ENCODE results near the gene TMEM209.

The TMEM209 gene

GRCh38 chr7:130223646-130224045, 18.4 kb upstream of the TMEM209 start:
- Histone ChIP-seq H3K9me2 (replicated peaks; ENCODE audit: control insufficient read depth, low read length) (no peaks in the 10 kb centered on the region), H3K27me3 (ENCODE audit: control insufficient read depth, low read length) (0 out of 2 replicates have a peak, but pooled peaks cover 3% of the 10 kb centered on the region), H3K79me2 (ENCODE audit: control insufficient read depth, low read length) (no peaks in the 10 kb centered on the region), H3K27ac (ENCODE audit: low read depth, low read length) (no peak overlapping the region), H4K20me1 (ENCODE audit: control insufficient read depth, insufficient read depth, low read depth, low read length) (no peaks in the 10 kb centered on the region), H3K9me3 (ENCODE audit: control insufficient read depth, insufficient read depth, low read length) (no peaks in the 10 kb centered on the region), H3K4me3 (ENCODE audit: low read length) (no peak overlapping the region), H3K4me1 (ENCODE audit: control insufficient read depth, low read length) (no peaks in the 10 kb centered on the region), H3K36me3 (ENCODE audit: control insufficient read depth, low read length) (no peaks in the 10 kb centered on the region), H3F3A (ENCODE audit: control insufficient read depth, insufficient read depth) (no peaks in the 10 kb centered on the region), H3K4me2 (ENCODE audit: low read length) (no peak overlapping the region)
- TF ChIP-seq EZH2phosphoT487 (IDR thresholded peaks at IDR 0.05; ENCODE audit: borderline replicate concordance, low read length): no peak
- TF ChIP-seq CTCF (IDR thresholded peaks at IDR 0.05; ENCODE audit: low read depth, low read length, poor library complexity, severe bottlenecking): no peak

GRCh38 chr7:130221746-130222145, 16.5 kb upstream of the TMEM209 start:
- H3K4me1 ChIP-seq (ENCODE audit: control insufficient read depth, low read length): no peaks in the 10 kb centered on the region
- no peaks in the 10 kb centered on the region for H3K36me3 ChIP-seq (ENCODE audit: control insufficient read depth, low read length)
- H3K27me3 ChIP-seq (ENCODE audit: control insufficient read depth, low read length): 0 out of 2 replicates have a peak, but pooled peaks cover 3% of the 10 kb centered on the region
- H3K4me2 ChIP-seq (ENCODE audit: low read length): no peak overlapping the region
- no peak for TF ChIP-seq CTCF (IDR thresholded peaks at IDR 0.05; ENCODE audit: low read depth, low read length, poor library complexity, severe bottlenecking)
- TF ChIP-seq EZH2phosphoT487 (IDR thresholded peaks at IDR 0.05; ENCODE audit: borderline replicate concordance, low read length): no peak
- H3K9me2 ChIP-seq (replicated peaks; ENCODE audit: control insufficient read depth, low read length): no peaks in the 10 kb centered on the region
- no peak overlapping the region for H3K27ac ChIP-seq (ENCODE audit: low read depth, low read length)
- H3K4me3 ChIP-seq (ENCODE audit: low read length): no peak overlapping the region
- no peaks in the 10 kb centered on the region for H3F3A ChIP-seq (ENCODE audit: control insufficient read depth, insufficient read depth)
- no peaks in the 10 kb centered on the region for H3K79me2 ChIP-seq (ENCODE audit: control insufficient read depth, low read length)
- no peaks in the 10 kb centered on the region for H3K9me3 ChIP-seq (ENCODE audit: control insufficient read depth, insufficient read depth, low read length)
- H4K20me1 ChIP-seq (ENCODE audit: control insufficient read depth, insufficient read depth, low read depth, low read length): no peaks in the 10 kb centered on the region

GRCh38 chr7:130219871-130220270, 14.7 kb upstream of the TMEM209 start:
- 0 out of 2 replicates have a peak, but pooled peaks cover 3% of the 10 kb centered on the region for H3K27me3 ChIP-seq (ENCODE audit: control insufficient read depth, low read length)
- no peaks in the 10 kb centered on the region for H3K9me3 ChIP-seq (ENCODE audit: control insufficient read depth, insufficient read depth, low read length)
- no peaks in the 10 kb centered on the region for H3F3A ChIP-seq (ENCODE audit: control insufficient read depth, insufficient read depth)
- H3K4me1 ChIP-seq (ENCODE audit: control insufficient read depth, low read length): no peaks in the 10 kb centered on the region
- no peak overlapping the region for H3K4me2 ChIP-seq (ENCODE audit: low read length)
- H3K4me3 ChIP-seq (ENCODE audit: low read length): no peak overlapping the region
- TF ChIP-seq EZH2phosphoT487 (IDR thresholded peaks at IDR 0.05; ENCODE audit: borderline replicate concordance, low read length): no peak
- no peak for TF ChIP-seq CTCF (IDR thresholded peaks at IDR 0.05; ENCODE audit: low read depth, low read length, poor library complexity, severe bottlenecking)
- H3K36me3 ChIP-seq (ENCODE audit: control insufficient read depth, low read length): no peaks in the 10 kb centered on the region
- no peaks in the 10 kb centered on the region for H3K9me2 ChIP-seq (replicated peaks; ENCODE audit: control insufficient read depth, low read length)
- H3K79me2 ChIP-seq (ENCODE audit: control insufficient read depth, low read length): no peaks in the 10 kb centered on the region
- H3K27ac ChIP-seq (ENCODE audit: low read depth, low read length): no peak overlapping the region
- no peaks in the 10 kb centered on the region for H4K20me1 ChIP-seq (ENCODE audit: control insufficient read depth, insufficient read depth, low read depth, low read length)
